HG03565 (cell line): Measurements from ENCODE around the gene PCCA.

Experiments
- ATAC-seq: cut with Tn5 transposase; IDR thresholded peaks from one replicate; pipeline ENCODE4 v1.9.1; 2021; ENCODE audit warnings: mild to moderate bottlenecking, moderate library complexity; ENCODE audit not compliant: unreplicated experiment

PCCA gene

GRCh38 chr13:100395698-100396373 is 306.9 kb downstream of the PCCA start:
- ATAC-seq = no peak

DNA sequence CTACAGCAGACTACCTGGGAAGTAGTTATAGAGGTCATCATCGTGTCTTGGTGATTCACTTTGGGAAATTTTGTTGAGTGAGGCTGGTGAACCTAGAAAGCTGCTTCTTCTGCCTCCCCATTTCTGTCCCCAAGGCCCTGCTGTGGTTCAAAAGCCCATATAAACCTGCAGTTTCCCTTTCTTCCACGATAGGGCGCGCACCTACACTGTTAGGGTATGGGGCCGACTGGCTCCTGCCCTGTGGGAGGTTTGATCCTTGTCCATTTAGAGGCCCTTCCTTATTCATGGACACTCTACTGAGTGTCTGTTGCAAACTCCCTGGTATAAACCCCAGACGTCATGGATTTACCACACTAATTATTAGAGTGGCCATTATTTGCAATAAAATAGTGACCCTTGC is 307.9 kb downstream of the PCCA start:
- ATAC-seq = no peak

DNA sequence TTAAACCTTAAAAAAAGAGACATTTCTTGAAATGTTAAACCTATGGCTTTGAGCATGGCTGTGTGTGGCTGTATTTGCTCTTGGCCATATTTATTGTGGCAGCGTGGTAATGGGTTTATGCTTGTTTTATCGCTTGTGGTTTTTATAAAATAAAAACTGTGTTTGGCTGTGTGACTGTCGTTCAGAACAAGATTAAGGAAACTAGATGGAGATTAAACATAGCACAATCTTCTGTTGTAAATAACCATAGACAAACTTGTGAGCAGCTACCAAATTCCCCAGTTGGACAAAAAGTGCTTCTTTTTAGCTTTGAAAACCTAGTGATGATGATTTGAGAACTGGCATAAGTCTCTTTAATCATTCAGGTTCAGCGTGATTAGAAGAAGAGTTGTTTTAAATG is 308.7 kb downstream of the PCCA start:
- no peak for ATAC-seq

DNA sequence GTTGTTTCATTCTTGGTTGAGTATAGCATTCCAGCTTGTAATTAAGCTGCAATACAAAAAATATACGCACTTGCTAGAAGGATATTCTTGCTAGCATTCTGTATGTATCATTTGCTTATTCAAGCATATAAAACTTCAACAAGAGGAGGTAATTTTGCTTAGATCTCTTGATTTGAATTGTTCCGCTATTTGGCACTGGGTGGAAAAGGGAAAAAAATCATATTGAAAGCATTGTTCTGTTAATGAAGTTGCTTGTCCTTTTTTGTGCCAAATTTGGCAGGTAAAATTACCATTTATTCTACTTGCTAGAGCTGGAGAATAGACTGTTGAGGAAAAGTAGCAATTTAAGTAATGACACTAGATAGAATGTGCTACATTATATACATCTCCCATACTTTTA is 309.5 kb downstream of the PCCA start:
- no peak for ATAC-seq

- ATAC-seq = no peak
Observed at GRCh38 chr13:100399455-100399854, 310.6 kb downstream of the PCCA start.

DNA sequence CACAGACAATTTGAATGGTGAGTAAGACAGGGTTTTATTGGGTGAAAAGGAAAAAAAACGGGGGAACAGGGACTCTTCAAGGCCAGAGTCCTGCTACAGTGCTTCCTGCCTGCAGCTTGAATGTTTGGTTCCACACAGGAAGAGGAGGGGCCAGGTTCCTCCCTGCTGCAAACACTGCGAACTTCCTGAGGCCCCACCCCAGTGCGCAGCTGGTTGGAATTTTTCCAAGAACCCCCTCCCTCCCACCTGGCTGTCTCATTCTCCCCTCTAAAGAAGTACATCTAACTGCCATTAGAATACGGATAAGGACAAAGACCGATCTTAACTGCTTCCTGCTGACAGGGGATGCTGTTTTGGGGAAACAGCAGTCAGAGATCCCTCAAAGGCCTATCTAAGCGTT is 314.8 kb downstream of the PCCA start:
- ATAC-seq = no peak

DNA sequence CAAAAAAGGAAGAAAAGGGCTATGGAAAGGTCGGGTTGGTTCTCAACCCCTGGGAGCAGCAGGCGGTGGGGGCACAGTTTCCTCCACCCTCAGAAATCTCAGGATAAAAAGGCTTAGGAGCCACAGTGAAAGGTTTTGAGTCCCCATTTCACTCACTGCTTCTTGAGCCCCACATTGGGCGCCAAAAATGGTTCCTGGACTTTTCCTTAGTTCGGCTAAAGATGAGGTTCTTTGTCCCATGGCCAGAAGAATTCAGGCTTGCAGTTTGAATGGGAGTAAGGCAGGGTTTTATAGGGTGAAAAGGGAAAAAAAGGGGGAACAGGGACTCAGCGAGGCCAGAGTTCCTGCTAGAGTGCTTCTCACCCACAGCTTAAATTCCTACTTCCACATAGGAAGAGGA is 320.2 kb downstream of the PCCA start:
- ATAC-seq = no peak

DNA sequence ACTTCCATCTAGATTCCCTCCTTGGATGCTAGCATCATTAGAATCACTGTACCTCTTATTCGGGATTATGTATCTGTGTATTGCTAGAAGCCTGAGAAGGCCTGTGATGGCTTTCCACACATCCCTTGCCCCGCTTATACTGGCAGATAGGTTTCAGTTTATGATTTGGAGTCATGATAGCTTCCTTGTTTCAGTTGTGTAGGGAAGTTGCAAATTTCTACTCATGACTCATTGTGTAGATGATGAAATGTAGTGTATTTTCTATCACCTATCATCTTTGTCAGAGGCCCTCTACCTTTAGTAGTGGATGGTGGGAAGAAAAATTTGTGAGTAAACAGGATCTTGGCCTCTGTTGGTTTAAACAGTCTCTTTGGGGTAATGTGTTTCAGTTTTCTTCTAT is 334.5 kb downstream of the PCCA start:
- ATAC-seq = no peak

- ATAC-seq = no peak
Observed at GRCh38 chr13:100428986-100429385, 340.1 kb downstream of the PCCA start.

DNA sequence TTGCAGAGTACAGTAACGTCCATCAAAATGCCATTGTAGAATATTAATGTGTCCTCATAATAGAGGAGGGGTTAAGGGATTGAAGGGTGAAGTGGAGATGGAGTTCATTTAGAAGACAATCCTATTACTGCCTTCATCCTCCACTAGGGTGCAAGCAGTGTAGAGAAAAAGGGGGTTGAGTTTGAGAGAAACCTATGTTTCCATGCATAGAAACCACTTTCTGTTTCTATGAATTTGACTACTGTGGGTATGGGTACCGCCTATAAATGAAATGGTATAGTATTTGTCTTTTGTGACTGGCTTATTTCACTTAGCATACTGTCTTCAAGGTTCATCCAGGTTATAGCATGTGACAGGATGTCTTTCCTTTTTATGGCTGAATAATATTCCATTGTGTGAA is 343.7 kb downstream of the PCCA start:
- no peak for ATAC-seq

GRCh38 chr13:100433475-100433874 is 344.6 kb downstream of the PCCA start:
- no peak for ATAC-seq

GRCh38 chr13:100434010-100434763 is 345.3 kb downstream of the PCCA start:
- peak; percentile 98 for ATAC-seq

DNA sequence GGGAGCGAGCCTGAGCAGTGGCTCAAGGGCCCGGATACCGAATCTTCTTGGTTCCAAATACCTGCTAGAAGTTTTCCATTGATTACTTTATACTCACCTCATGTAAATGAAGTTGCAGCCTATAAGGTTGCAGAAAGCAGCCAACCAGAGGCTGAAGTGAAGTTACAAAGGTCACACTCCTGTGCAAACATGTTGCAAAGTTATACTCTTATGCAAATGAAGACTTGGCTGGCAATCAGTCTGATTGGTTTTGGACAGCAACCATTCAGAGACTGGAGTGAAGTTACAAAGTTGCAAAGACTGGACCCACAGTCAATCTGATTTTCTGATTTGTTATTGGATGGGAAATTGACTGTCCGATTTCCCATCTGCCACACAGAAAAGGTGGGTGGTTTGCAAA is 347.2 kb downstream of the PCCA start:
- no peak for ATAC-seq

- no peak for ATAC-seq
Observed at GRCh38 chr13:100438059-100438788, 349.3 kb downstream of the PCCA start.

DNA sequence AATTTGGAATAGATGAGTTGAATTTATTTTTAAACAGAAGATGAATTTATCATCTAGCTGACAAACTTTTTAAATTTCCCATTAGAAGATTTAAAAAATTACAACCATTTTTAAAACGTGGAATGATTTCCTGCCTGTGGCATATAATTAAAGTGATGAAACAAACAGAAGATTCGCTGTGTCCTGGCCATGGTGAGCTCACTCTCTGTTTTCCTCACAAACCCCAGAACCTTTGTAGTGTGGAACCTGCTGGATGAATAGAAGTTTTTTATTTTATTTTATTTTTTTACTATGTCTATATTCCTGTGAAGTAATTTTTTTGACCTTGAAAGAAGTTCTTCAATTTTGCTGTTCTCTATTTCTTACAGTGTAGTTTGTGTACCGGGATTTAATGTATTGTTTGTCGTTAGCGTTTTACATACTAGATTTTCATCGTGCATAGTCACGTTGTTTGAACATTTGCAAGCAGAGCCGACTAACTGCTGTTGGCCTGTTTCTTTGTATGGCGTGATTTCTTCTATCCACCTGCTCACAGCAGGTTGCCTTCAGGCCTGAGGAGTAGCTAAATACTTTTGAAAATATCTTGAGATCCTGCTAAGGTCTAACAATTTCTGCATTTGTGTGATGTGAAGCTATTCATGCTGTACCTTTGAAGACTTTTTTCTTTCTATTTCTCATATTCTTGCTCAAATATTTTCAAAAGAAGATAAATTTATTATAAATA is 350.5 kb downstream of the PCCA start:
- ATAC-seq = no peak

DNA sequence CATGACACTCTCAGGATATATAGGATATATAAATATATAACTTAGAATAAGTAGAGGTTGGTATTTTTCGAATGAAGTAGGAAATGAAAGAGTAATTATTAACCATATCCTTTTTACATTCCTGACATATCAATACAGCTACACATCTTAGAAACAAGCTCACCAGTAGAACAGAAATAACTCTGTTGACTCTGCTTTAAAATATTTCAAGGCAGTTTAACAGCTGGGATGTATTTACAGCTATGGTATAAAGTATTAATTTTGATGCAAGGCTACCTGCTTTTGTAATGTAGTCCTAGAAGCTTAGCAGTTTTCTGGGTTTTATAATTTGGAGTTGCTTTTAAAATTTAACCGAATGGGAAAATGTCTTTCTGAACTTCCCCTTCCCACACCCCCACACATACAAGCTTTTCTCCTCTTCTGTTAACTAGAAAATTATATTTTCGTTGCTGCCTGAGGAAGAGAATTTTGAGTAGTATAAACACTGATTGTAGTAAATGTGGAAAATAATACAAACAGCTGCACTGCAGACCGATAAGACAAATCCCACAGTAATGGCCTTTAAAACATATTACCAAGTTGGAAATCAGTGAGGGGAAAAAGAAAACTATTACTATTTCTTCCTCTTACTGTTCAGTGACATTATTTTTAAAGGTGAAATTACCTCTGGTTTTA is 352.0 kb downstream of the PCCA start:
- no peak for ATAC-seq

- ATAC-seq = no peak
Observed at GRCh38 chr13:100442095-100442832, 353.4 kb downstream of the PCCA start.

DNA sequence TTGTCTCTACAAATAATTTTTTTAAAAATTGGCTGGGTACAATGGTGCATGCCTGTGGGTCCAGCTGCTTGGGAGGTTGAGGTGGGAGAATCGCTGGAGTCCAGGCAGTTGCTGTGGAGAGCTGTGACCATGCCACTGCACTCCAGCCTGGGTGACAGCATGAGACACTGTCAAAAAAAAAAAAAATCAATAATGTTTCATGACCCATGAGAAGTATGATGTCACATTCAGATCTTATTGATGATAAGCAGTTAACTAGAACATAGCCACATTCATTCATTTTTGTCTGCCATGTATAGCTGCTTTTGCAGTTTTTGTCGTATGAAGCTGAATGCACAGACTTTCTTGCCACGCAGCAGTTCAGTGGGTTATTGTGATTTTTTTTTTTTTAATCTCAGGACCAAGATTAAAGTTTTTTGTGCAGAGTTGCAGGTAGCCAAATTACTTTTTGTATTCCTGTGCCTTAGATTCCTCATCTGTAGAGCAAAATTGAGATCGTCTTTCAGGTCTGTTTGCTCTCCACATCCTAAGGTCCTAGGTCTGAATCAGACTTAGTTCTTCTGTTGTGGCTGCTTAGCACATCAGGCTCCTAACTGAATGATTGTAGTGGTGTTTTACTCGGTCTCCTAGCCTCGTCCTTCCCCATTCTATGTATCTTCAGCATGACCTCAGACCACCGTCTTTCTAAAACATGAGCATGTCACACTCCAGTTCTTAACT is 354.5 kb downstream of the PCCA start:
- ATAC-seq = no peak

GRCh38 chr13:100443998-100444328 is 355.1 kb downstream of the PCCA start:
- no peak for ATAC-seq

GRCh38 chr13:100447831-100448230 is 358.9 kb downstream of the PCCA start:
- ATAC-seq = no peak
